Neural crest cell (in vitro differentiated cells): ENCODE results near the gene CADM4. TPM values are rescaled to one million over a fixed set of nuclear protein-coding genes. Genes with fewer than 3 reads are reported as not detected.
A peak's percentile ranks its signal among the peaks of the same experiment; 100 is the strongest.

Experiments used
- DNase-seq: peaks from one replicate; pipeline ENCODE4 v3.0.0; 2021; ENCODE audit warnings: low read depth, mixed read lengths, low spot score
- H3K27ac Mint-ChIP-seq: one replicate; pipeline ENCODE4 v1.8.0; 2021; ENCODE audit warnings: mild to moderate bottlenecking, mixed read lengths; ENCODE audit not compliant: unreplicated experiment
- H3K27me3 Mint-ChIP-seq: 2 replicates; pipeline ENCODE4 v1.8.0; 2021; ENCODE audit warnings: low read depth, mild to moderate bottlenecking, mixed read lengths
- H3K36me3 Mint-ChIP-seq: 2 replicates; pipeline ENCODE4 v1.8.0; 2021; ENCODE audit warnings: low read depth, mild to moderate bottlenecking, mixed read lengths
- H3K4me1 Mint-ChIP-seq: 2 replicates; pipeline ENCODE4 v1.8.0; 2021; ENCODE audit warnings: mixed read lengths
- H3K4me3 Mint-ChIP-seq: one replicate; pipeline ENCODE4 v1.8.0; 2021; ENCODE audit warnings: mild to moderate bottlenecking, mixed read lengths
- H3K9me3 Mint-ChIP-seq: 2 replicates; pipeline ENCODE4 v1.8.0; 2021; ENCODE audit warnings: mixed read lengths
- total RNA-seq: library from RNA; stranded (reverse); gene quantifications from 2 replicates; pipeline ENCODE4 v1.2.1, GENCODE V29; 2021
- TF ChIP-seq, protein P1 (sequence below): fragments of 200-600 bp; sonication (generic); conservative IDR thresholded peaks from 2 replicates; pipeline ENCODE4 v1.5.0; 2021; ENCODE audit warnings: antibody characterized with exemption, mild to moderate bottlenecking

Gene CADM4
- total RNA-seq, 1 donor from 2014 or later: 78.5 TPM

DNA sequence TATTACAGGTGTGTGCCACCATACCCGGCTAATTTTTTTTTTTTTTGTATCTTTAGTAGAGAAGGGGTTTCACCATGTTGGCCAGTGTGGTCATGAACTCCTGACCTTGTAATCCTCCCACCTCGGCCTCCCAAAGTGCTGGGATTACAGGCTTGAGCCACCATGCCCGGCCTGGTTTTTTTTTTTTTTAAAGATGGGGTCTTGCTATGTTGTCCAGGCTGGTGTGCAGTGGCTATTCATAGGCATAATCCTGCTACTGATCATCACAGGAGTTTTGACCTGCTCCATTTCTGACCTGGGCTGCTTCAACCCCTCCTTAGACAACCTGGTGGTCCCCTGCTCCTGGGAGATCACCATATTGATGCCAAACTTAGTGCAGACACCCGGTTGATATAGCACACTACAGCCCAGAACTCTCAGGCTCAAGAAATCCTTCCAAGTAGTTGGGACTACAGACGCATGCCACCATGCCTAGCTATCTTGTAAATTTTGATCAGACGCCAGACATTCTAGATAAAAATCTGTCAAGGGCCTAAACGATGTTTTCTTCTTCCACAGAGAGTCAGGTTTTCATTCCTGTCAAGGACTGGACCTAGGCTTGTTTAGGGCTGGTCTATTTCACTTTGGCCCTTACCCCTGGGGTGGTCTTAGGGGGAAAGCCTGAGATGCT, 20.8 kb upstream of the CADM4 start:
- DNase-seq: no peak
- no peaks in the 10 kb centered on the region for H3K27me3 Mint-ChIP-seq
- H3K27ac Mint-ChIP-seq: peak overlapping the region; percentile 75
- H3K9me3 Mint-ChIP-seq: peaks cover 6% of the 10 kb centered on the region
- H3K4me3 Mint-ChIP-seq: no peak overlapping the region
- TF ChIP-seq, protein P1, sequence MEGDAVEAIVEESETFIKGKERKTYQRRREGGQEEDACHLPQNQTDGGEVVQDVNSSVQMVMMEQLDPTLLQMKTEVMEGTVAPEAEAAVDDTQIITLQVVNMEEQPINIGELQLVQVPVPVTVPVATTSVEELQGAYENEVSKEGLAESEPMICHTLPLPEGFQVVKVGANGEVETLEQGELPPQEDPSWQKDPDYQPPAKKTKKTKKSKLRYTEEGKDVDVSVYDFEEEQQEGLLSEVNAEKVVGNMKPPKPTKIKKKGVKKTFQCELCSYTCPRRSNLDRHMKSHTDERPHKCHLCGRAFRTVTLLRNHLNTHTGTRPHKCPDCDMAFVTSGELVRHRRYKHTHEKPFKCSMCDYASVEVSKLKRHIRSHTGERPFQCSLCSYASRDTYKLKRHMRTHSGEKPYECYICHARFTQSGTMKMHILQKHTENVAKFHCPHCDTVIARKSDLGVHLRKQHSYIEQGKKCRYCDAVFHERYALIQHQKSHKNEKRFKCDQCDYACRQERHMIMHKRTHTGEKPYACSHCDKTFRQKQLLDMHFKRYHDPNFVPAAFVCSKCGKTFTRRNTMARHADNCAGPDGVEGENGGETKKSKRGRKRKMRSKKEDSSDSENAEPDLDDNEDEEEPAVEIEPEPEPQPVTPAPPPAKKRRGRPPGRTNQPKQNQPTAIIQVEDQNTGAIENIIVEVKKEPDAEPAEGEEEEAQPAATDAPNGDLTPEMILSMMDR: no peak
- peaks cover 8% of the 10 kb centered on the region for H3K4me1 Mint-ChIP-seq
- H3K36me3 Mint-ChIP-seq: peaks cover 52% of the 10 kb centered on the region

DNA sequence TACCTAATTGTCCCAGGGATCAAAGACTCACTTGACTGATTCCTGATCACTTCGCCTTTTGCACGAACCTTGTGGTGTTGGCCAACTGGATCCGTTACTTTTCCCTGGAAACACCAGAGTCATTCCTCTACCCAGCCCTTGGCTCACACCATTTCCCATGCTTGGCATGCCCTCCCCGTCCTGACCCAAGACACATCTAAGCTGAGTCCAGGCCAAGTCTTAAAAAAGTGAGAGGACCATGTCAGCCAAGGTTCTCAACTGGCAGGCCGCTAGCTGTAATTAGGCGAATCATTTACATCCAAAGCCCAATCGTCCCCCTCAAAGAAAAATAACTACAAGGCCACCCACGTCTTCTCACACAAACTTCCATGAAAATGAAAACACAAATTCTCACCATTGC, 18.8 kb upstream of the CADM4 start:
- no peak for DNase-seq
- Mint-ChIP-seq H3K4me3 (no peak overlapping the region), H3K27me3 (no peaks in the 10 kb centered on the region), H3K4me1 (peaks cover 5% of the 10 kb centered on the region), H3K9me3 (peaks cover 6% of the 10 kb centered on the region), H3K36me3 (peaks cover 43% of the 10 kb centered on the region), H3K27ac (no peak overlapping the region)
- TF ChIP-seq, protein P1: no peak

DNA sequence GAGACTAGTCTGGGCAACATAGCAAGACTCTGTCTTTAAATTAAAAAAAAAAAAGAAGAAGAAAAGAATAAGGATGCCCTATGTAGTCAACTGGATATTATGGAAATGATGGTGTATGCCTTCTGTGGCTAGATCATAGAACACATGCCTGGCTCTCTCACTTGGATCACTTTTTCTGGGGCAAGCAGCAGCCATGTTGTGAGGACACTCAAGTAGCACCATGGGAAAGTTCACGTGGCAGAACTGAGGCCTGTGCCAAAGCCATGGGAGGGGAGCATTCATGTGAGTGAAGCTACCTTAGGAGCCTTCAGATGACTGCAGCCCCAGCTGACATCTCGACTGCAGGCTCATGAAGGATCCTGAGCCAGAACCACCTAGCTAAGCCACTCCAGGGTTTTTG, 18.4 kb upstream of the CADM4 start:
- H3K27ac Mint-ChIP-seq: no peak overlapping the region
- peaks cover 47% of the 10 kb centered on the region for H3K36me3 Mint-ChIP-seq
- TF ChIP-seq, protein P1: no peak
- H3K9me3 Mint-ChIP-seq: peaks cover 6% of the 10 kb centered on the region
- no peak for DNase-seq
- no peaks in the 10 kb centered on the region for H3K27me3 Mint-ChIP-seq
- H3K4me1 Mint-ChIP-seq: peaks cover 5% of the 10 kb centered on the region
- no peak overlapping the region for H3K4me3 Mint-ChIP-seq

DNA sequence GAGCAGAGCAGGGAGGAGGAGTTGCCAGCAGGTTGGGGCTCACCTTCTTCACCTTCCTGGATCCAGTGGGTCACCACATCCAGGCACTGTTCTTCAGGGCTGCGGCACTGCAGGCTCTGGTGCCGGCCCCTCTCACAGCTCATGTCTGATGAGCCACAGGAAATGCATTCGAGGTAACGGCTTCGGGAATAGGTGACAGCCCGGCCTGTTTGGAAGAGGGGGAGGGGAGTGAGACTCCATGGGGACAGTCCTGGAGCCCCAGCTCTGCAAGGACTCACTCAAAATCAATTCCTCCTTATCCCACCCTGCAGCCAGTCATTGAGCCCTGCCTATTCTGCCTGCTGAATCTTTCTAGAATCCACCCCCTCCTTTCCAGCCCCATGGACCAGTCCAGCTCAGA, 16.8 kb upstream of the CADM4 start:
- peaks cover 46% of the 10 kb centered on the region for H3K36me3 Mint-ChIP-seq
- DNase-seq: no peak
- H3K9me3 Mint-ChIP-seq: peaks cover 3% of the 10 kb centered on the region
- TF ChIP-seq, protein P1: no peak
- peaks cover 5% of the 10 kb centered on the region for H3K4me1 Mint-ChIP-seq
- H3K4me3 Mint-ChIP-seq: no peak overlapping the region
- H3K27me3 Mint-ChIP-seq: no peaks in the 10 kb centered on the region
- no peak overlapping the region for H3K27ac Mint-ChIP-seq

DNA sequence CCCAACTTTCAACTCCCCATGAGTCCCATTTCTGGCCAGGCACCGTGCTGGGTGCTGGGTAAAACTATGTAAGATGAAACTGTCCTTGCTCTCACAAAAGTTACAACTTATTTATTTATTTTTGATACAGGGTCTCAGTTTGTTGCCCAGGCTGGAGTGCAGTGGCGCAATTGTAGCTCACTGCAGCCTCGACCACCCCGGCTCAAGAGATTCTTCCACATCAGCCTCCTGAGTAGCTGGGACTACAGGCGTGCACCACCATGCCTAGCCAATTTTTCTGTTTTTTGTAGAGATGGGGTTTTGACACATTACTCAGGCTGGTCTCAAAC, 12.9 kb upstream of the CADM4 start:
- Mint-ChIP-seq H3K9me3 (no peaks in the 10 kb centered on the region), H3K27ac (peak overlapping the region; percentile 43), H3K27me3 (no peaks in the 10 kb centered on the region), H3K4me1 (peaks cover 5% of the 10 kb centered on the region), H3K36me3 (peaks cover 31% of the 10 kb centered on the region), H3K4me3 (no peak overlapping the region)
- TF ChIP-seq, protein P1: peak; percentile 4
- no peak for DNase-seq
